Breast epithelium (tissue), 4 donors: ENCODE results near the gene PDZD7. TPM values are rescaled to one million over a fixed set of nuclear protein-coding genes. Genes with fewer than 3 reads are reported as not detected.

Source experiments
- DNase-seq, 2 donors: peaks; one replicate each; pipeline ENCODE4 v3.0.0-alpha.2; 2019; ENCODE audit warnings: low spot score in 2 of 2
- H3K27ac ChIP-seq, 2 donors: fragments of 200-600 bp; sonication (generic) in 1 of 2; one replicate each; pipeline ENCODE4 v1.5.1; 2016 to 2019; ENCODE audit warnings: mild to moderate bottlenecking in 1 of 2
- H3K27me3 ChIP-seq, 2 donors: fragments of 200-600 bp; sonication (generic) in 1 of 2; one replicate each; pipeline versions ENCODE4 v1.5.1 to v1.6.0; 2017 to 2019; ENCODE audit warnings: control low read depth in 1 of 2, mild to moderate bottlenecking in 1 of 2
- H3K36me3 ChIP-seq: fragments of 200-600 bp; one replicate; pipeline ENCODE4 v1.5.1; 2019
- H3K4me1 ChIP-seq, 2 donors: fragments of 200-600 bp; sonication (generic); one replicate each; pipeline ENCODE4 v1.5.1; 2016 to 2019; ENCODE audit warnings: control low read depth in 1 of 2
- H3K4me3 ChIP-seq, 3 donors: fragments of 200-600 bp; sonication (generic); 1 replicate in 2 of 3; 2 replicates in 1 of 3; pipeline ENCODE4 v1.5.1; 2016 to 2019; ENCODE audit warnings: mild to moderate bottlenecking in 3 of 3, moderate library complexity in 2 of 3
- H3K9me3 ChIP-seq, 2 donors: fragments of 200-600 bp; sonication (generic) in 1 of 2; one replicate each; pipeline ENCODE4 v1.5.1; 2016 to 2019; ENCODE audit warnings: control low read depth in 1 of 2
- CTCF ChIP-seq, 3 donors: fragments of 450-650 bp; IDR thresholded peaks; one replicate each; pipeline ENCODE4 v1.5.1; 2016 to 2017; ENCODE audit warnings: antibody characterized with exemption in 3 of 3, mild to moderate bottlenecking in 3 of 3, moderate library complexity in 3 of 3
- POLR2A ChIP-seq: fragments of 450-650 bp; IDR thresholded peaks from one replicate; pipeline ENCODE4 v1.6.1; 2016; ENCODE audit warnings: antibody characterized with exemption, mild to moderate bottlenecking, moderate library complexity
- POLR2AphosphoS5 ChIP-seq, 3 donors: sonication (generic); formaldehyde crosslinking; IDR thresholded peaks; one replicate each; pipeline ENCODE4 v1.6.1; 2017; ENCODE audit warnings: antibody characterized with exemption in 3 of 3
- intact Hi-C: fragments of 100-400 bp; cut with DNase I; formaldehyde crosslinking; loops from one replicate; pipeline ENCODE4 v1.15.1; 2023; ENCODE audit warnings: low total_unique reads
- total RNA-seq, 3 donors: library from RNA; depleted of rRNA; stranded (reverse); fragments of >200 nt; gene quantifications; one replicate each; pipeline ENCODE4 v1.1.0, GENCODE V29; 2016

The PDZD7 gene
- total RNA-seq, 3 donors from 2014 or later = 0.48 to 2.3 (median 0.66) TPM

DNA sequence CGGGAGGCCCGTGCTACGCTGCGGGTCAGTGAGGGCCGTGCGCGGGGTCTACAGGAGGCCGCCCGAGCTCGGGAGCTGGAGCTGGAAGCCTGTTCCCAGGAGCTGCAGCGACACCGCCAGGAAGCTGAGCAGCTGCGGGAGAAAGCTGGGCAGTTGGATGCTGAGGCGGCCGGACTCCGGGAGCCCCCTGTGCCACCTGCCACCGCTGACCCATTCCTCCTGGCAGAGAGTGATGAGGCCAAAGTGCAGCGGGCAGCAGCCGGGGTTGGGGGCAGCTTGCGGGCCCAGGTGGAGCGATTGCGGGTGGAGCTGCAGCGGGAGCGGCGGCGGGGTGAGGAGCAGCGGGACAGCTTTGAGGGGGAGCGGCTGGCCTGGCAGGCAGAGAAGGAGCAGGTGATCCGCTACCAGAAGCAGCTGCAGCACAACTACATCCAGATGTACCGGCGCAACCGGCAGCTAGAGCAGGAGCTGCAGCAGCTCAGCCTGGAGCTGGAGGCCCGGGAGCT lies 24.3 kb downstream of the PDZD7 start:
- Histone ChIP-seq H3K4me1 (peaks cover 5 to 6% of the 10 kb centered on the region in 2 donors), H3K4me3 (no peak overlapping the region), H3K36me3 (peaks cover 4% of the 10 kb centered on the region), H3K27ac (peak overlapping the region; percentile 66 to 74), H3K9me3 (no peaks in the 10 kb centered on the region), H3K27me3 (no peaks in the 10 kb centered on the region)
- TF ChIP-seq POLR2A (no peak), CTCF (IDR thresholded peaks at IDR 0.05) (no peak), POLR2AphosphoS5 (IDR thresholded peaks at IDR 0.05) (no peak)
- DNase-seq = no peak
- intact Hi-C loops = no loop called here

- no peak for TF ChIP-seq POLR2AphosphoS5 (IDR thresholded peaks at IDR 0.05)
- TF ChIP-seq CTCF (IDR thresholded peaks at IDR 0.05) = no peak
- no peak for TF ChIP-seq POLR2A
- Histone ChIP-seq H3K27ac (no peak overlapping the region), H3K9me3 (no peaks in the 10 kb centered on the region), H3K4me1 (peaks cover 8 to 11% of the 10 kb centered on the region in 2 donors), H3K36me3 (peaks cover 4% of the 10 kb centered on the region), H3K27me3 (no peaks in the 10 kb centered on the region), H3K4me3 (no peak overlapping the region)
- DNase-seq = no peak
- intact Hi-C loops = no loop called here
These were observed 24.9 kb downstream of the PDZD7 start for GRCh38 chr10:101005869-101006567.

GRCh38 chr10:101005361-101005760 lies 25.6 kb downstream of the PDZD7 start:
- no peak for DNase-seq
- peaks cover 4% of the 10 kb centered on the region for H3K36me3 ChIP-seq
- TF ChIP-seq POLR2A (no peak), POLR2AphosphoS5 (IDR thresholded peaks at IDR 0.05) (no peak), CTCF (IDR thresholded peaks at IDR 0.05) (no peak)
- peaks cover 12 to 13% of the 10 kb centered on the region in 2 donors for H3K4me1 ChIP-seq
- intact Hi-C loops = no loop called here
- no peaks in the 10 kb centered on the region for H3K27me3 ChIP-seq
- no peak overlapping the region for H3K4me3 ChIP-seq
- H3K27ac ChIP-seq = no peak overlapping the region
- H3K9me3 ChIP-seq = no peaks in the 10 kb centered on the region

DNA sequence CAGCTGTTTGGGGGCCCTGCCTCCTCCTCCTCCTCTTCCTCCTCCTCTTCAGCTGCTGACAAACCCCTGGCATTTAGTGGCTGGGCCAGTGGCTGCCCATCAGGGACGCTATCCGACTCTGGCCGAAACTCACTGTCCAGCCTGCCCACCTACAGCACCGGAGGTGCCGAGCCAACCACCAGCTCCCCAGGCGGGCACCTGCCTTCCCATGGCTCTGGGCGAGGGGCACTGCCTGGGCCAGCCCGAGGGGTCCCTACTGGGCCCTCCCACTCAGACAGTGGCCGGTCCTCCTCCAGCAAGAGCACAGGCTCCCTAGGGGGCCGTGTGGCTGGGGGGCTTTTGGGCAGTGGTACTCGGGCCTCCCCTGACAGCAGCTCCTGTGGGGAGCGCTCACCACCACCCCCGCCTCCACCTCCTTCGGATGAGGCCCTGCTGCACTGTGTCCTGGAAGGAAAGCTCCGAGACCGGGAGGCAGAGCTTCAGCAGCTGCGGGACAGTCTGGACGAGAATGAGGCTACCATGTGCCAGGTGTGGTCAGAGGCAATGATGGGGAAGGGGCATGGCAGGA lies 27.2 kb downstream of the PDZD7 start:
- intact Hi-C loops = no loop called here

More for the DNA sequence above, 27.2 kb downstream of the PDZD7 start:
- peak overlapping the region; percentile 26 to 100 for H3K27ac ChIP-seq
- no peak for DNase-seq
- no peaks in the 10 kb centered on the region for H3K27me3 ChIP-seq
- peaks cover 12 to 13% of the 10 kb centered on the region in 2 donors for H3K4me1 ChIP-seq
- peaks cover 4% of the 10 kb centered on the region for H3K36me3 ChIP-seq
- H3K9me3 ChIP-seq = no peaks in the 10 kb centered on the region
- H3K4me3 ChIP-seq = no peak overlapping the region
- no peak for TF ChIP-seq CTCF (IDR thresholded peaks at IDR 0.05)
- no peak for TF ChIP-seq POLR2AphosphoS5 (IDR thresholded peaks at IDR 0.05)
- TF ChIP-seq POLR2A = no peak
